ENCODE data around the gene CTAG1B.
"Not testable (repeated sequence)": the region's sequence is repeated elsewhere in the genome, so short reads cannot be mapped to it uniquely, and the experiment has no call there.

CTAG1B gene

GRCh38 chrX:154653413-154653812 lies 34.3 kb upstream of the CTAG1B start, which contains the start of gene CTAG2:
CTAG2 (minus strand) TSS chrX:154653579; CDS start chrX:154653515, 64 bp downstream.
- DNase-seq (ENCODE audit: low read depth, low spot score) = not testable (repeated sequence)

GRCh38 chrX:154653048-154653401 lies 33.9 kb upstream of the CTAG1B start:
- H3K27me3 ChIP-seq (ENCODE audit: control insufficient read depth, insufficient read depth, low read length) = no peaks in the 10 kb centered on the region
- no peaks in the 10 kb centered on the region; the same call in 1 of the 2 replicates for H3K4me1 ChIP-seq (ENCODE audit: control insufficient read depth, insufficient read depth, low read length)
- no peaks in the 10 kb centered on the region for H3K36me3 ChIP-seq (ENCODE audit: control insufficient read depth, insufficient read depth, low read length)
- H3K27ac ChIP-seq (ENCODE audit: low read length) = no peak overlapping the region
- no peaks in the 10 kb centered on the region for H3K9me3 ChIP-seq (ENCODE audit: control insufficient read depth, insufficient read depth, low read length)
- WGBS (ENCODE audit: insufficient coverage, insufficient read length) = no CpG with 5 or more reads among the region's 23 CpGs
- DNase-seq (ENCODE audit: low read depth, low spot score) = no peak
- no peak overlapping the region for H3K4me3 ChIP-seq (ENCODE audit: low read length)

More at GRCh38 chrX:154653413-154653812, 34.3 kb upstream of the CTAG1B start, which contains the start of gene CTAG2:
- not testable (repeated sequence) for H3K27me3 ChIP-seq (ENCODE audit: control insufficient read depth, insufficient read depth, low read length); H3K27ac ChIP-seq (ENCODE audit: low read length); H3K4me3 ChIP-seq (ENCODE audit: low read length); H3K4me1 ChIP-seq (ENCODE audit: control insufficient read depth, insufficient read depth, low read length); H3K36me3 ChIP-seq (ENCODE audit: control insufficient read depth, insufficient read depth, low read length); H3K9me3 ChIP-seq (ENCODE audit: control insufficient read depth, insufficient read depth, low read length)
- WGBS (ENCODE audit: insufficient coverage, insufficient read length) = no CpG with 5 or more reads among the region's 27 CpGs

- Histone ChIP-seq H3K9me3 (ENCODE audit: control insufficient read depth, insufficient read depth, low read length) (no peaks in the 10 kb centered on the region), H3K4me1 (ENCODE audit: control insufficient read depth, insufficient read depth, low read length) (no peaks in the 10 kb centered on the region; the same call in 1 of the 2 replicates)
- no CpG with 5 or more reads among the region's 30 CpGs for WGBS (ENCODE audit: insufficient coverage, insufficient read length)
Observed at GRCh38 chrX:154652311-154653047, 33.4 kb upstream of the CTAG1B start.

GRCh38 chrX:154650221-154650510 lies 31.1 kb upstream of the CTAG1B start:
- H3K4me3 ChIP-seq (ENCODE audit: low read length) = no peak overlapping the region
- no peaks in the 10 kb centered on the region for H3K9me3 ChIP-seq (ENCODE audit: control insufficient read depth, insufficient read depth, low read length)
- no peaks in the 10 kb centered on the region for H3K36me3 ChIP-seq (ENCODE audit: control insufficient read depth, insufficient read depth, low read length)
- no peak for DNase-seq (ENCODE audit: low read depth, low spot score)
- no peaks in the 10 kb centered on the region for H3K4me1 ChIP-seq (ENCODE audit: control insufficient read depth, insufficient read depth, low read length)
- H3K27ac ChIP-seq (ENCODE audit: low read length) = no peak overlapping the region
- H3K27me3 ChIP-seq (ENCODE audit: control insufficient read depth, insufficient read depth, low read length) = no peaks in the 10 kb centered on the region
- WGBS (ENCODE audit: insufficient coverage, insufficient read length) = no CpG with 5 or more reads among the region's 13 CpGs

More at GRCh38 chrX:154652311-154653047, 33.4 kb upstream of the CTAG1B start:
- Histone ChIP-seq H3K27ac (ENCODE audit: low read length) (no peak overlapping the region), H3K4me3 (ENCODE audit: low read length) (no peak overlapping the region), H3K27me3 (ENCODE audit: control insufficient read depth, insufficient read depth, low read length) (no peaks in the 10 kb centered on the region), H3K36me3 (ENCODE audit: control insufficient read depth, insufficient read depth, low read length) (no peaks in the 10 kb centered on the region)
- DNase-seq (ENCODE audit: low read depth, low spot score) = no peak

- Histone ChIP-seq H3K36me3 (ENCODE audit: control insufficient read depth, insufficient read depth, low read length) (no peaks in the 10 kb centered on the region), H3K9me3 (ENCODE audit: control insufficient read depth, insufficient read depth, low read length) (no peaks in the 10 kb centered on the region), H3K27ac (ENCODE audit: low read length) (no peak overlapping the region), H3K4me3 (ENCODE audit: low read length) (no peak overlapping the region), H3K4me1 (ENCODE audit: control insufficient read depth, insufficient read depth, low read length) (no peaks in the 10 kb centered on the region), H3K27me3 (ENCODE audit: control insufficient read depth, insufficient read depth, low read length) (no peaks in the 10 kb centered on the region)
- no CpG with 5 or more reads among the region's 23 CpGs for WGBS (ENCODE audit: insufficient coverage, insufficient read length)
- no peak for DNase-seq (ENCODE audit: low read depth, low spot score)
Observed at GRCh38 chrX:154649503-154650220, 30.6 kb upstream of the CTAG1B start.

- H3K27ac ChIP-seq (ENCODE audit: low read length) = no peak overlapping the region
- H3K4me1 ChIP-seq (ENCODE audit: control insufficient read depth, insufficient read depth, low read length) = no peaks in the 10 kb centered on the region
- no peaks in the 10 kb centered on the region for H3K9me3 ChIP-seq (ENCODE audit: control insufficient read depth, insufficient read depth, low read length)
- no peaks in the 10 kb centered on the region for H3K27me3 ChIP-seq (ENCODE audit: control insufficient read depth, insufficient read depth, low read length)
- no peaks in the 10 kb centered on the region for H3K36me3 ChIP-seq (ENCODE audit: control insufficient read depth, insufficient read depth, low read length)
- no peak for DNase-seq (ENCODE audit: low read depth, low spot score)
- H3K4me3 ChIP-seq (ENCODE audit: low read length) = no peak overlapping the region
- no CpG with 5 or more reads among the region's 15 CpGs for WGBS (ENCODE audit: insufficient coverage, insufficient read length)
Observed at GRCh38 chrX:154648931-154649330, 29.8 kb upstream of the CTAG1B start.

- H3K4me3 ChIP-seq (ENCODE audit: low read length); H3K27ac ChIP-seq (ENCODE audit: low read length); H3K9me3 ChIP-seq (ENCODE audit: control insufficient read depth, insufficient read depth, low read length); DNase-seq (ENCODE audit: low read depth, low spot score); H3K4me1 ChIP-seq (ENCODE audit: control insufficient read depth, insufficient read depth, low read length); H3K27me3 ChIP-seq (ENCODE audit: control insufficient read depth, insufficient read depth, low read length); H3K36me3 ChIP-seq (ENCODE audit: control insufficient read depth, insufficient read depth, low read length): not testable (repeated sequence)
- no CpG with 5 or more reads among the region's 24 CpGs for WGBS (ENCODE audit: insufficient coverage, insufficient read length)
Observed at GRCh38 chrX:154645745-154646378, 26.8 kb upstream of the CTAG1B start.

GRCh38 chrX:154643708-154644107 lies 24.6 kb upstream of the CTAG1B start:
- not testable (repeated sequence) for H3K27me3 ChIP-seq (ENCODE audit: control insufficient read depth, insufficient read depth, low read length); H3K36me3 ChIP-seq (ENCODE audit: control insufficient read depth, insufficient read depth, low read length); DNase-seq (ENCODE audit: low read depth, low spot score); H3K27ac ChIP-seq (ENCODE audit: low read length); H3K9me3 ChIP-seq (ENCODE audit: control insufficient read depth, insufficient read depth, low read length); H3K4me3 ChIP-seq (ENCODE audit: low read length); H3K4me1 ChIP-seq (ENCODE audit: control insufficient read depth, insufficient read depth, low read length)
- no CpG with 5 or more reads among the region's 31 CpGs for WGBS (ENCODE audit: insufficient coverage, insufficient read length)

- not testable (repeated sequence) for H3K9me3 ChIP-seq (ENCODE audit: control insufficient read depth, insufficient read depth, low read length); H3K36me3 ChIP-seq (ENCODE audit: control insufficient read depth, insufficient read depth, low read length); DNase-seq (ENCODE audit: low read depth, low spot score); H3K27ac ChIP-seq (ENCODE audit: low read length); H3K27me3 ChIP-seq (ENCODE audit: control insufficient read depth, insufficient read depth, low read length); H3K4me1 ChIP-seq (ENCODE audit: control insufficient read depth, insufficient read depth, low read length); H3K4me3 ChIP-seq (ENCODE audit: low read length)
- no CpG with 5 or more reads among the region's 10 CpGs for WGBS (ENCODE audit: insufficient coverage, insufficient read length)
Observed at GRCh38 chrX:154641740-154642139, 22.7 kb upstream of the CTAG1B start.

GRCh38 chrX:154633661-154634060 lies 14.6 kb upstream of the CTAG1B start:
- not testable (repeated sequence) for H3K9me3 ChIP-seq (ENCODE audit: control insufficient read depth, insufficient read depth, low read length); DNase-seq (ENCODE audit: low read depth, low spot score); H3K27me3 ChIP-seq (ENCODE audit: control insufficient read depth, insufficient read depth, low read length); H3K4me1 ChIP-seq (ENCODE audit: control insufficient read depth, insufficient read depth, low read length); H3K4me3 ChIP-seq (ENCODE audit: low read length); H3K36me3 ChIP-seq (ENCODE audit: control insufficient read depth, insufficient read depth, low read length); H3K27ac ChIP-seq (ENCODE audit: low read length)
- WGBS (ENCODE audit: insufficient coverage, insufficient read length) = no CpG with 5 or more reads among the region's 11 CpGs
